ENCODE data around the gene MPND.
"Not testable (repeated sequence)": the region's sequence is repeated elsewhere in the genome, so short reads cannot be mapped to it uniquely, and the experiment has no call there.

MPND gene

DNA sequence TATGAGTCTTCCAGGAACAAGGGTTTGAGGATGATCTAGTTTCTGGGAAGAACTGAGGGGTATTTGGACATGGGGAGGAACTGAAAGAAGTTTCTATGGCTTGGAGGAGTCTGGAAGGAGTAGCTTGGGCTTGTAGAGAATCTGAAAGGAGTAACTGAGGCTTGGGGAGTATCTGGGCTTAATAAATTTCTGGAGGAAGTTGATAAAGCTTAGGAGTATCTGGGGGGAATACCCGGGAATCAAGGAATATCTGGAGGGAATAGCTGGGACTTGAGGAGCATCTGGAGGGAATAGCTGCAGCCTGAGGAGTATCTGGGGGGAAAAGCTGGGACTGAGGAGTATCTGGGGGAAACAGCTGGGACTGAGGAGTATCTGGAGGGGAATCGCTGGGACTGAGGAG is 22.9 kb upstream of the MPND start:
- no peak for DNase-seq

- no peak for DNase-seq
Measured at GRCh38 chr19:4322942-4323665, 20.3 kb upstream of the MPND start.

GRCh38 chr19:4323692-4324091 is 19.7 kb upstream of the MPND start:
- no peak for DNase-seq

GRCh38 chr19:4324228-4324627 is 19.1 kb upstream of the MPND start:
- DNase-seq = no peak

- no peak for DNase-seq
Measured at GRCh38 chr19:4326215-4326836, 17.0 kb upstream of the MPND start.

GRCh38 chr19:4326837-4327251 is 16.5 kb upstream of the MPND start:
- DNase-seq = no peak

GRCh38 chr19:4327252-4327876 is 16.0 kb upstream of the MPND start:
- DNase-seq = peak; percentile 67

- DNase-seq = no peak
Measured at GRCh38 chr19:4327877-4328242, 15.5 kb upstream of the MPND start.

GRCh38 chr19:4328243-4328990 is 14.9 kb upstream of the MPND start:
- DNase-seq = peak; percentile 91

DNA sequence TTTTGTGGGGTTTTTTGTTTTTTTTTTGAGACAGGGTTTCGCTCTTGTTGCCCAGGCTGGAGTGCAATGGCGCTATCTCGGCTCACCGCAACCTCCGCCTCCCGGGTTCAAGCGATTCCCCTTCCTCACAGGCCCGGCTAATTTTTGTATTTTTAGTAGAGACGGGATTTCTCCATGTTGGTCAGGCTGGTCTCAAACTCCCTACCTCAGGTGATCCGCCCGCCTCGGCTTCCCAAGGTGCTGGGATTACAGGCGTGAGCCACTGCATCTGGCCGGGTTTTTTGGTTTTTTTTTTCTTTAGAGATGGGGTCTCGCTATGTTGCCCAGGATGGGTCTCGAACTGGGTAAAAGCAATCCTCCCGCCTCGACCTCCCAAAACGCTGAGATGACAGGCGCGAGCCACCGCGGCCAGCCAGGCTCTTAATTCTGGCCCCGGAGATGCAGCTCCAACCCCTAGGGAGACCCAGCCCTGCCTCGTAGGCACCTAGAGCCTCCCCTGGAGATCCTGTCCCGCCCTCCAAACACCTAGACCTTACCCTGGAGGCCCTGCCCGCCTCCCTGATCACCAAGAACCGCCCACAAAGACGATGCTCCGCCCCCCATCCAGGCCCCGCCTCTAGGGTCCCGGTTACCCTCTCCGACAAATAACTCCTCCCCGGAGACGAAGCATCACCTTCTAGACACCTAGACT is 14.2 kb upstream of the MPND start:
- DNase-seq = peak; percentile 46

DNA sequence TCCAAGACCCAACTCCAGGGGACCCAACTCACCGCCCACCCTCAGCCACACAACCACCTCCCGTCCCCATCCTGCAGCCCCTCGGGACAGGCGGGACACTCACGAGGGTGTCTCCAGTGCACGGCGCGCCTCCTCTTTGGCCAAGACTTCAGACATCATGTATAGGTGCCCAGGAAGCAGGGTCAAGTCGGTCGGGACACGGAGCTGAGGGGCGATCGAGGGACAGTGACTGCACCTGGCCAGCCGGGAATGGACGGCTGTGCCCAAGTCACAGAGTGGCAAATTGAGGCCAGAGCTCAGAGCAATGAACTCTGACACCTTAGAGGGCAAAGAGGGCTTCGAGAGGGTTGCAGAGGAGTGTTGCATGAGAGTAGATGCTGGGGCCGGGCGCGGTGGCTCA is 13.5 kb upstream of the MPND start:
- DNase-seq = no peak

GRCh38 chr19:4334929-4335570 is 8.3 kb upstream of the MPND start:
- no peak for DNase-seq

GRCh38 chr19:4337906-4338440 is 5.4 kb upstream of the MPND start:
- no peak for DNase-seq

DNA sequence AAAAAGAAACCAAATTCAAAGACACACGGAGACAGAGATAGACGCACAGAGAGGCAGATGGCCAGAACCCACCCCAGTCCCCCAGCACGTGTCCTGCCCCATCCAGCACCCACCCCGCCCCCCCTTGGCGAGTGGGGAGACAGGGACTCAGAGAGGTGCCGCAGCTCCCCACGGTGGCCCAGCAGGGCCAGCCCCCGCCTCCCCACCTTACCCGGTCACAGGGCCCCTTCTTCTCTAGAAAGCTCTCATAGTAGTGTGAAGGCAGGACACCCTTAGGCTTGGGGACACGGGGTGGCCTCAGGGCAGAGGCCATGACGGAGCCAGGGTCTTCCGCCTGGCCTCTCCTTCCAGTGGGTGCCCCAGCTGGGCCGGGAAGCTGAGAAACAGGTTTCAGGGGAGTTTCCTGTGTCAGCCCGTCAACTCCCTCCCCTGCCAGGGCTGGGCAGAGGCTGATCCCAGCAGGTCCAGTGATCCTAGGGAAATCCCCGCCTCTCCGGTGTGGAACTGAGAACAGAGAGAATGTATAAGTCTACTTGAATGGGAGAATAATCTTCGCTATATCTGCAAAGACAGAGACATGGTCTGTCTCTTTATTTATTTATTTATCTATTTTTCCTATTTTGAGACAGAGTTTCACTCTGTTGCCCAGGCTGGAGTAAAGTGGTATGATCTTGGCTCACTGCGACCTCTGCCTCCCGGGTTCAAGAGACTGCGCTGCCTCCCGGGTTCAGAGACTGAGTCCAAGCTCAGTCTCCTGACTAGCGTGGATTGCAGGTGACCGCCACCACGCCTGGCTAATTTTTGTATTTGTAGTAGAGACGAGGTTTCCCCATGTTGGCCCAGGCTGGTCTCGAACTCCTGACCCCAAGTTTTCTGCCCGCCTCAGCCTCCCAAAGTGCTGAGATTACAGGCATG is 4.7 kb upstream of the MPND start, which contains the start of gene STAP2:
Gene STAP2, minus strand, starts transcription at position 387 of the 915 bp plus-strand sequence. Its CDS starts 74 bp downstream, at position 313.
- no peak for DNase-seq

DNA sequence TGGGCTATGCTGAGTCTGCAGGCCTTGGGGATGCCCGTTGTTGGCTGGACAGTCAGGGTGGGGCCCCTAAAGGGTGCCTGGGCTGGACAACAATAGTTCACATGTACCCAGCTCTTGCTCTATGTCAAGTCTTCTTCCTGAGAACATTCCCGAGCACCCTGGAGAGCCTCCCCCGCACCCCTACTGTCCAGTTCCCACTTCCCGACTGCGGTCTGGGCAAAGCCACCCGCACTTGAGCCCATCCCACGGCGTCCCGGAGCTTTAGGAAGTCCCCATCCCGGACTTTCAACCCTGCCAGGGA is 1.1 kb upstream of the MPND start:
- no peak for DNase-seq

GRCh38 chr19:4342615-4343369 is 570 bp upstream of the MPND start:
- DNase-seq = peak; percentile 86

- no peak for DNase-seq
Measured at GRCh38 chr19:4345342-4346019, 2.1 kb downstream of the MPND start.

DNA sequence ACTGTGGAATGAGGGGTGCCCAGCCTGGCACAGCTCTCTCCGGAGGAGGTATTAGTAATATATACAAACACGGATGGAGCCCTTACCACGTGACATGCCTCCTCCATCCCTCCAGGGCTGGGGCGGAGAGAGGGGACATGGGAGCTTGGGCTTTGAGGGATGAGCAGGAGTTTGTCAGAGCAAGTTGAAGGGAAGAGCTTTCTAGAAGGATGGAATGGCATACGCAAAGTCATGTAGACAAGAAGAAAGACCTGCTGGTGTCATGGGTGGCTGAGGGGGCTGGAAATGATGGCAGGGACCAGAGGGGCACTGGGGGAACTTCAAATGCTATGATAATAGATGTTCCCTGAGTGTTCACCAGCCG is 2.6 kb downstream of the MPND start:
- no peak for DNase-seq

DNA sequence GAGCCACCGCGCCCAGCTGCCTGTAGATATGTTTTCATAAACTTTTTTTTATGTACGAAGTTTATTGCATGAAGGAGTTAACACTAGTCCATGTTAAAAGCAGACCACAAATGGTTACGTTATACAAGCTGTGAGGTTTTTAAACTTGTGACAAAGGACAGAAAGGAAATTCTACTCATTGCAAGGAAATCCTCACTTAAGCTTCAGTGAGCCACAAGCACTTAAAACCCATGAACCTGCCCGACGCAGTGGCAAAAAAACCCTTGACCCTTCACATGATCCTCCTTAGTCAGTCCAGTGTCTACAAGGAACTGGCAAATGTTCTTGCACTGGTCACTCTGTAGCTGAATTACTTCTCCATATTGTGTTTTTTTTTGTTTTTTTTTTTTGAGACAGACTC is 4.2 kb downstream of the MPND start:
- no peak for DNase-seq

DNA sequence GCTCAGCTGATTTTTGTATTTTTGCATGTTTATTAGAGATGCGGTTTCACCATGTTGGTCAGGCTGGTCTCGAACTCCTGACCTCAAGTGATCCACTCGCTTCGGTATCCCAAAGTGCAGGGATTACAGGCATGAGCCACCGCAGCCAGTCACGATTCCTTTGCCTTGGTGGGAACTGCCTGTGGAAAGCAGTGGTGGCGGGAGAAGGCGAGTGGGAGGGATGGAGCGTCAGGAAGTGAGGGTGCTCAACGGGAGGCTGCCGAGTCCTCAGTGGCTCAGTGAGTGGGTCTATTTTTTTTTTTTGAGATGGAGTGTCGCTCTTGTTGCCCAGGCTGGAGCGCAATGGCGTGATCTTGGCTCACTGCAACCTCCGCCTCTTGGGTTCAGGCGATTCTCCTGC is 5.9 kb downstream of the MPND start:
- DNase-seq = not testable (repeated sequence)

Data from activated CD4-positive, CD25-positive, alpha-beta regulatory T cell treated with anti-CD3 and anti-CD28 coated beads, Interleukin-2, amount 50 U/mL, for 72 hours (primary cell).